ENCODE data around the gene SLC15A3. TPM values are rescaled to one million over a fixed set of nuclear protein-coding genes. Genes with fewer than 3 reads are reported as not detected.

SLC15A3 gene
- 0.86 and 1.2 TPM in 2 replicates for total RNA-seq

DNA sequence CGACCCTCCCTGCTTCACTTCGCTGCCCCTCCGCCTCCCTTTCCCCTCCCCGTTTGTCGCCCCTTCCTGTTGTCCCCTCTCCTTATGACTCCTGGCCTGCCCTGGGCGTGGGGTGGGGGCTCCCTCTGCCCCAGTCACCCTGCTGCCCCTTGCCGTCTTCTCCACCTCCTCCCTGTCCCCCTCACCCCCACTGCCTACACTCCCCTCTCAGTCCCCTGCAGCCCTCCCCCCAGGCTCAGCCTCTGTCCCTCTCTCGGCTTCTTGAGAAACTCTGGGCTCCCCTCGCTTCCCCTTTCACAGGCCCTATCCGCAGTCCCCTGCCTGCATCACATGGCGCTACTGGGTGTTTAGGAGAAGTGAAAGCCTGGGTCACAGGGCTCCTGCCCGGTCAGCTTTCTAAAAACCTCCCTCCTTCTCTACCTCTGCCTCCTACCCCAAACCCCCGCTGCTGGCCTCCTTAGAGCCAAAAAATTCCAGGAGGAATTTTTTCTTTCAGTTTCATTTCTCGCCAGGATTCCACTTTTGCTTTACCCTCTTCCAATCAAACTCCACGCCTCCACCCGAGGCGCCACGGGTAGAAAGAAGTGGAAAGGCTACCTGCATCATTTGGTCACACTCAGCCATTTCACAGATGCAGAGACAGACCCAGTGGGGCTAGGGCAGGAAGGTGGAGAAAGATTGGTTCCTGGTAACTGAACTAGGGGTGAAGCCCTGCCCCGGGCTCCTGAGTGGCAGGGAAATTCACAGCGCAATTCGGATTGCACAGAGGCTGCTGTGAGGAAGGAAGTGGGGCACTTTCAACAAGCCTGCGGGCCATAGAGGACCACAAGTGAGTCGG, at the start of gene SLC15A3:
TSS of gene SLC15A3 (minus strand) at position 273 of the 838 bp plus-strand sequence. CDS start 625 bp downstream, outside the sequence.
- intact Hi-C loops (cut with micrococcal nuclease), result no loop called here

DNA sequence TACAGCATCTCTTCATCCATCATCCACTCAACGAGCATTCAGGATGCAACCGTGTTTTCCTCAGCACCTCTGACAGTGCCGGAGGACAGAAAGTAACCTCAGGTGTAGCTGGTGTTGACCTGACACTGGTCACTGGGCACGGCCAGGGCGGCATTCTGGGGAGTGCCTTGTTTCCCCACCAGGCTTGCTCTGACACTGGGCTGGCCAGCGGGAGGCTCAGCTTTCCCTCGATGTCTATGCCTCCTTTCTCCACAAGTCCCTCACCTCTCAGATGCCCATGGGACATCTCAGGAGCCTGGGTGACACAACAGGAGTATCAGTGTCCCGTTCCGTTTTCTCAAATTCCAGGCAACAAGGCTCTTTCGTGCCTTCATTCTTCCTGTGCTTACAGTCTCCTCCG, 48.5 kb upstream of the SLC15A3 start:
- intact Hi-C loops (cut with micrococcal nuclease), result no loop called here

DNA sequence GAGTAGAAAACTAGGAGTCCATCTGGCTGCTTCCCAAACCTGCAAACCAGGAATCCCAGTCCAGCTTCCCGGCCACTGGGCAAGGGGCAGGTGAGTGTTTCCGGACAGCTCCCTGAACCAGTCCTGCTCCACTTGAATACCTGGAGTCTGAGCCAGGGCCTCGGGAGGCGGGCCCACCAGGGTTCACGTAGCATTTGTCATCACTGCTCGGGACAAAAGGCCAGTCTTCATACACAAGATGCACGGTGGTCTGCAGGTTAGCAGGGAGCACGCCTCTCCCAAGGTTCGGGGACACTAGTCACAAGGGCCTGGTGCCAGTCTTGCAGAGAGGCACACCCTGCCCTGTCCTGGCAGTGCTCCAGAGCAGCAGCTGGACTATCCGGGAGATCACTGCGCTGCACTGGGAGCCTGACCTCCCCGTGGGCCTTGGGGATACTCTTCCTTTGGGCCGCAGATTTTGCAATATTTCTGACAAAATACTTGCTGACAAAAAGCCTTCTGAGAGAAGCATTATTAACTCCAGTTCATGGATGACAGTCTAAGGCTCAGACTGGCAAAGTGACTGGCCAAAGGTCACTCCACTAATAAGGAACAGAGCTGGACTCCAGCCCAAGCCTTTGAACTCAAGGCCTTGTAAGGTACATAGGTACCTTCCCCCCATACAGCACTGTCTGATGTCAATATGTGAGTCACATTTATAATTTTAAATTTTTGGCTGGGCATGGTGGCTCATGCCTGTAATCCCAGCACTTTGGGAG, 44.6 kb upstream of the SLC15A3 start:
- intact Hi-C loops (cut with micrococcal nuclease), result no loop called here

DNA sequence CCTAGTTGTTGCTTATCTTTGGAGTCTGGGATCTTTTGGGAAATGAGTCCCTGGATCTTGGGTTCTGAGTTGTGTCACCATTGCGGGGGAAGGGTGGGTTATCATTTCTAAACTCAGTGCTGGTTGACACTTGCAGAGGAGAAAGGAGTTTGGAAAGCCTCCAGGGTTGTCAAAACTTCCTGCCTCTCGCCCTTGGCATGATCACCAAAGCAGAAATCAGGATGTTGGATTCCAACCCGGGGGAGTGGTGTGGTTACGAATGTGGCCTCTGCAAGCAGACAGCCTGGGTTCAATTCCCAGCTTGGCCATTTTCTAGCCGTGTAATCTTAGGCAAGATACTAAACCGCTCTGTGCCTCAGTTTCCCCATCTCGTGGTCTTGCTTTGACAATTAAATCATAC, 43.8 kb upstream of the SLC15A3 start:
- intact Hi-C loops (cut with micrococcal nuclease), result no loop called here

DNA sequence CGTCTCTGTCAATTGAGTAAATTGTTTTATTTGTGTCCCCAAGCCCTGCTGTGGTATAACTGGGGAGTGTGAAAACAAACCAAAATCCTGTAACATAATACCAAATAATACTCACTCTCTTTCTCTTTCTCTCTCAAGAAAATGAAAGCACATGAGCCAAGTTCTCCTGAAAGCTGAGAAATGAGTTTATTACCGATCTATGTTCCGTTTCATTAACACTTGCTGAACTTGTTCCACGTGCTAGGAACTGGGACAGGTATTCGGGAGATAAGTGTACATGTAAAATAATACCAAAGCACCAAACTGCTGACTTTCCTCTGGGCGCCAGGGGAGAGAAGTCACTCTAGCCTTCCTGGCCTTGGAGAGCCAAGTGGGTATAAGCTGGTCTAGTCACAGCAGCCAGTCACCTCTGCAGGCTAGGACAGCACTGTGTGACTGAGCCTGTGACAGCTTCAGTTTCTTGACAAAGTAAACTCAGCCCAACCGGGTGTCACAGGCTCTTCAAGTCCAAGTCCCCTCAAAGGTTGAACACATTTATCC, 42.6 kb upstream of the SLC15A3 start:
- intact Hi-C loops (cut with micrococcal nuclease), result loop anchor here (1.0 kb wide), 1 partner anchor 8 kb away; no protein-coding TSS in a partner anchor

- intact Hi-C loops (cut with micrococcal nuclease), result loop anchor here (1.0 kb wide), 1 partner anchor 7 kb away; no protein-coding TSS in a partner anchor
These were observed 41.6 kb upstream of the SLC15A3 start for GRCh38 chr11:60993615-60994014.

DNA sequence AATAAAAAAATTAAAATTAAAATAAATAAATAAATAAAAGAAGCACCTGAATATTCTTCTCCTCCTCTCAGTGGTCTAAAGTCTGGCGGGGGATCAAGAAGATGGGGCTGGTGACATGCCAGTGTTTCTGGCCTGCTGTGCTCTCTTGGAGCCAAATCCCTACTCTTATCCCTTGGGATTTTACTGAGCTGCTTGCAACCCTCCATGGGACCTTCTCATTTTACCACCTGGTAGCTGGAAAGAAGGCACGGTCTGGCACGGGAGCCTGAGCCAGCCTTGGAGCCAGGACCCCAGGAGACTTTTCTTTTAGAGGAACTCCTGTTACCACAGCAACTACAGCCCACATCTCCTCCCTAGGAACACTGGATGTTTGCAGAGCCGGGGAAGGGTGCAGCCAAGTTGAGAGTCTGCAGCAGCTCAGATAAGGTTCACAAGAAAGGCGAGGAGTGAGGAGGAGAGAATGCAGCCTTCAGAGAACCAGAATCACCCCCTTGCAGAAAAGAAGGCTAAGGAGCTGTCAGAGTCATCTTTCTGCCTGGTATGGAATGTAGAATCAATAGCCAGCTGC, 41.0 kb upstream of the SLC15A3 start:
- intact Hi-C loops (cut with micrococcal nuclease), result no loop called here

- intact Hi-C loops (cut with micrococcal nuclease), result no loop called here
These were observed 39.5 kb upstream of the SLC15A3 start for GRCh38 chr11:60991457-60991856.

- intact Hi-C loops (cut with micrococcal nuclease), result loop anchor here (2.0 to 5.0 kb wide), 3 partner anchors 14 to 73 kb away; no protein-coding TSS in a partner anchor
These were observed 37.2 kb upstream of the SLC15A3 start for GRCh38 chr11:60989093-60989650.

- intact Hi-C loops (cut with micrococcal nuclease), result loop anchor here (2.0 to 5.0 kb wide), 3 partner anchors 14 to 74 kb away; no protein-coding TSS in a partner anchor
These were observed 36.7 kb upstream of the SLC15A3 start for GRCh38 chr11:60988658-60989057.

- intact Hi-C loops (cut with micrococcal nuclease), result loop anchor here (2.0 to 5.0 kb wide), 6 partner anchors 15 to 173 kb away; partner anchors contain the start of gene VPS37C
These were observed 35.8 kb upstream of the SLC15A3 start for GRCh38 chr11:60987577-60988277.

DNA sequence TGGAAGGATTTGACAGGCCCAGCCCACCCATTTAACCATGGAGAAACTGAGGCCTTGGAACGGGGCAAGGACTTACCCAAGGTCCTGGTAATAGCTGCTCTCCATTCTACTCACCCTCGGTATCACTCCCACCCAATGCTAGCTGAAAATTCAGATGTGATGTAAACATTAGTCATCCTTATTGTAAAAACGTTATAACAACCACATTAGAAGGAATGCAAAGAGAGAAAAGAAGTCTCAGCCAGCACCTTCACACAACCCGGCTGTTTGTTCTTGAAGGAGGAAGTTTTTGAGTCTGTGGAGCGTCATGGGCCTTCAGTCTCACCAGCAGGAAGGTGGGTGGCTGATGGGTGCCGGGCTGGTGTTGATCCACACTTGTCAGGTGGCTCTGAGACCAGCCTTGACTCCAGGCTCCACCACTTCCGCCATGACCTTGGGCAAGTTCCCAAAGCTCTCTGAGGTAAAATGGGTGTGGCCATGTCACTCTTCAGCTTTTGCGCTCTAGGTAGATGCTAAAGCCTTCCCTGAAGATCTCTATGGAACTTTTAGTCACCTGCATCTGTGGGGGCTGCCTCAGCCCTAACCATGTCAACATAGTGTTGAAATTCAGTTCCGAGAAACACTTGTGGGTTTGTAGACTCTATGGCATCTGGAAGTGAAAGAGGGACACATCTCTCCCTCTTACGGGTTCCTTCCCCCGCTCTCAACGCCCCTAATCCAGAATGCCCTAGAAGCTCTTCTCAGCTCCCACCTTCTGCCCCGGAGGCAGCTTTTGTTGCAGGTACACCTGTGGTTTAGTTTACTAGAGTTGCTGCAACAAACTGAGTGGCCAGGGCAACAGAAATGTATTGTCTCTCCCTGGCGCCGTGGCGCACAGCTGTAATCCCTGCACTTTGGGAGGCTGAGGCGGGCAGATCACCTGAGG, 34.3 kb upstream of the SLC15A3 start:
- intact Hi-C loops (cut with micrococcal nuclease), result loop anchor here (1.0 to 5.0 kb wide), 8 partner anchors 8 to 175 kb away; partner anchors contain the start of genes CD6 and VPS37C

GRCh38 chr11:60985501-60985900, 33.5 kb upstream of the SLC15A3 start:
- intact Hi-C loops (cut with micrococcal nuclease), result loop anchor here (5.0 kb wide), 2 partner anchors 57 to 77 kb away; no protein-coding TSS in a partner anchor

DNA sequence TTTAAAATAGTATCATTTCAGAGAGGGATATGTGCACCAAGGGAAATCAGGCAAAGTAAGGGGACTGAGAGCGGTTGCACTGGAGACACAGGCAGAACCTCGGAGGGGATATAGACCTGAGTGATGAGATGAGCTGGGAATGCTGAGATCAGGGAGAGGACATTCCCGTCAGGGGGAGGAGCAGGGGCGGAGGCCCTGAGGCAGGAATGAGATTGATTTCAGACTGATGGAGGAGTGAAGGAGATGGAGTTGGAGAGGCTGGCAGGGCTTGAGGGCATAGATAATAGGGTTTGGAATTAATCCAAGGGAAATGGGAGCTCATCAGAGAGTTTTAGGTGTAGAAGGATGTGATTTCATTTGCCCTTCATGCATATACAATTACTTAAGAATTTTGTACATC, 32.7 kb upstream of the SLC15A3 start:
- intact Hi-C loops (cut with micrococcal nuclease), result loop anchor here (5.0 kb wide), 2 partner anchors 58 to 78 kb away; no protein-coding TSS in a partner anchor

DNA sequence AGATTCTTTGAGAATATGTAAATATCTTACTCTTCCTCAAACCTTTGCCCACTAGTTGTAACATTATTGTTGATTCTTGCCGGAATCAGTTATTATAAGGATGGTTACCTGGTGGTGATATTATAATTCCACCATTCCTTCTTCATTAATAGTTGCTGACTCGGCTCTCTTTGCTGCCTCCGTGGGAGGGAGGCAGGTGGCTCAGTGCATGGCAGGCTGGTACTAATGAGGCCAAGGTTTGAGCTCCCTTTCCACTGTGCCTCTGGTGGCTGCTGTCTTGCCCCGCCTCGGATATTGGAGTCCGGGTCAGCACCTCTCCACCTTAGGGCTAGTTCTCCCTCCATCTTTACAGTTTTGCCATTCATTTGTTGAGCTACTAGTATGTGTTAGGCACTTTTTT, 32.2 kb upstream of the SLC15A3 start:
- intact Hi-C loops (cut with micrococcal nuclease), result no loop called here

- intact Hi-C loops (cut with micrococcal nuclease), result no loop called here
These were observed 30.2 kb upstream of the SLC15A3 start for GRCh38 chr11:60982184-60982583.

GRCh38 chr11:60981515-60981914, 29.5 kb upstream of the SLC15A3 start:
- intact Hi-C loops (cut with micrococcal nuclease), result no loop called here

DNA sequence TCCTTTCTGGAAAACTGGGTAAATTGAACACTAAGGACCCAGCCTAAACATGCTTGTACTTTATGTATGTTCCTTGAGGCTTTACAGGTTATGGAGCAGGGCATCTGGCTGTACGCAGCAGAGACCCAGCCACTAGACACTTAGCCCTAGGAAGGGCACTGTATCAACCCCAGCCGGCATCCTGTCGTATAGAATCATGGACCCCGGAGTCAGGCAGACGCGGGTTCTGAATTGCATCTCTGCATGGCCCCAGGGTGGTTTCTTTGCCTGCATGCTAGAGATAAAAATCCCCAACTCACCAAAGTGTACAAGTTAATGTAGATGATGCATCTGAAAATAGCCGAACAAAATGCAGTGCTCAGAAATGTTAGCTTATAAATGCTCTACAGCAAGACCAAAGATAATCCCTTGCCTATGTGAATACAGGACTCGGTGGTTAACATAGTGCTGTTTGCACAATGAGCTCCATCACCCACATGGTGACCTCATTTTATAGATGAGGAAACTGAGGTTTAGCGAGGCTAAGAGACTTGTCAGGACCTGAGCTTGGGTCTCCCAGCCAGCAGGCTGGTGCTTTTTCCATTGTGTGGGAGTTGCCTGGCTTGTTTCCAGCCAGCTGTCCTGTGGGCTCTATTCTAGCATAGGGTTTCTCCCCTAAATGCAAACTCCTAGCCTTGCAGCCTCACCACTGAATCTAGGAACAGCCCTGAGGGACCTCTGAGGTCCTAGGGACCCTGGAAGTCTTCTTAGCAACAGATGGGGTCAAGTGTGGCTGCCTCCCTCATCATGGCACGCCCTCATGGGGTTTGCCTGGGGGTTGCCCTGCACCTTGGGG, 26.8 kb upstream of the SLC15A3 start:
- intact Hi-C loops (cut with micrococcal nuclease), result loop anchor here (1.0 to 2.0 kb wide), 2 partner anchors 8 to 26 kb away; no protein-coding TSS in a partner anchor
